ENCODE data around the gene AK2. TPM values are rescaled to one million over a fixed set of nuclear protein-coding genes. Genes with fewer than 3 reads are reported as not detected.

The AK2 gene
- total RNA-seq, 6 donors from 2014 or later = 90.1 to 123 (median 115) TPM

DNA sequence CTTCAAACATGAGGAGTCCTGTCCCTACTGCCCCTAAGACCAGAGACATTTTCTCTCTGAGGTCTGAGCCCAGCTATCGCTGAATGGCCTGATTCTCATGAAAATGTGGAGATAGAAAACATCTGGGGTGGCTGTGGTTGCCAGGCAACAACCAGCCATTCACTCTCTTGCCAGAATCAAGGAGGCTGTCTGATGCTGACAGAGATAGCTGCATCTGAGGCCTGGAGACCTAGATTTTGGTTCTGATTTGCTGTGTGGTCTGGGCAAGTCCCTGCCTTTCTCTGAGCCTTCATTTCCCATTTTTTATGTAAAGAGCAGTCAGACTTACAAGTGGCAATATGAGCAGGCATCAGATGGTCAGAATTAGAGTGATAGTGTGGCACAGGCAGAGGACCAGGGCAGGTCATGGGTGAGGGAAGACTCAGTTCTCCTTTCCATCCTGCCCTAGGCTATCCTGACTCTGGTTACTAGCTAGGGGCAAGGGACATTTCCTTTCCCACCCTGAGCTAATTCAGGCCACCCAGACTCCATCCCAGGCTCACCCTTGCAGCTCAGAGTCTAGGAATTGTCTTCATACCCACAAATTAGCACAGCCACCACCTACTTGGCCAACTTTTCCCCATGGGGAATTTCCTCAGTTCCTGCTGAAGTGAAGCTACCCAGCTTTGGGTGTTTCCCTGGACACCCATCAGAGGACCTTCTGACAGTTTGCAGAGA, 52.1 kb downstream of the AK2 start:
- TF ChIP-seq CTCF (IDR thresholded peaks at IDR 0.05) = no peak
- TF ChIP-seq POLR2A (IDR thresholded peaks at IDR 0.05) = no peak
- TF ChIP-seq EP300 (IDR thresholded peaks at IDR 0.05) = no peak
- TF ChIP-seq POLR2AphosphoS5 (IDR thresholded peaks at IDR 0.05) = no peak
- H3K27ac ChIP-seq = peak overlapping the region in 2 of 4 donors; percentile 49 to 73
- no peaks in the 10 kb centered on the region for H3K36me3 ChIP-seq
- ATAC-seq (ENCODE audit: low FRiP score in 2 of 2) = no peak
- H3K4me1 ChIP-seq = peaks cover 31 to 52% (median 51%) of the 10 kb centered on the region in 4 donors
- WGBS, 2 donors = 85% methylated on average over 1 of the region's 1 CpG; no CpG with 5 or more reads in 1 of the 2 donors
- H3K9me3 ChIP-seq = no peaks in the 10 kb centered on the region
- H3K4me3 ChIP-seq = no peak overlapping the region
- H3K27me3 ChIP-seq = no peaks in the 10 kb centered on the region
- no peak for DNase-seq

GRCh38 chr1:32984090-32984454, 52.6 kb downstream of the AK2 start:
- 76% methylated on average over 4 of the region's 4 CpGs for WGBS, 2 donors
- Histone ChIP-seq H3K36me3 (no peaks in the 10 kb centered on the region), H3K4me1 (peaks cover 28 to 46% (median 46%) of the 10 kb centered on the region in 4 donors), H3K4me3 (no peak overlapping the region), H3K9me3 (no peaks in the 10 kb centered on the region), H3K27ac (peak overlapping the region in 2 of 4 donors; percentile 49 to 73), H3K27me3 (no peaks in the 10 kb centered on the region)
- DNase-seq (no peak), ATAC-seq (ENCODE audit: low FRiP score in 2 of 2) (no peak)
- TF ChIP-seq POLR2A (IDR thresholded peaks at IDR 0.05) = no peak
- TF ChIP-seq POLR2AphosphoS5 (IDR thresholded peaks at IDR 0.05) = peak in 1 of 2 donors; percentile 27

- peaks cover 18 to 37% (median 36%) of the 10 kb centered on the region in 4 donors for H3K4me1 ChIP-seq
- no peak overlapping the region for H3K4me3 ChIP-seq
- ATAC-seq (ENCODE audit: low FRiP score in 2 of 2) (no peak), DNase-seq (no peak)
- H3K9me3 ChIP-seq = no peaks in the 10 kb centered on the region
- 51 to 68% methylated on average over 3 of the region's 3 CpGs for WGBS, 2 donors
- no peaks in the 10 kb centered on the region for H3K36me3 ChIP-seq
- no peak for TF ChIP-seq CTCF (IDR thresholded peaks at IDR 0.05)
- TF ChIP-seq POLR2AphosphoS5 (IDR thresholded peaks at IDR 0.05) = no peak
- TF ChIP-seq EP300 (IDR thresholded peaks at IDR 0.05) = no peak
- TF ChIP-seq POLR2A (IDR thresholded peaks at IDR 0.05) = no peak
- no peaks in the 10 kb centered on the region for H3K27me3 ChIP-seq
- H3K27ac ChIP-seq = no peak overlapping the region
Observed at GRCh38 chr1:32983020-32983419, 53.7 kb downstream of the AK2 start.

GRCh38 chr1:32981003-32981901, 55.4 kb downstream of the AK2 start:
- Histone ChIP-seq H3K36me3 (no peaks in the 10 kb centered on the region), H3K27me3 (no peaks in the 10 kb centered on the region), H3K9me3 (no peaks in the 10 kb centered on the region), H3K27ac (peak overlapping the region; percentile 85 to 92 (median 87)), H3K4me1 (peaks cover 18 to 37% (median 35%) of the 10 kb centered on the region in 4 donors), H3K4me3 (peak overlapping the region in 1 of 4 donors; percentile 7)
- ATAC-seq (ENCODE audit: low FRiP score in 2 of 2) (peak; percentile 91 to 94), DNase-seq (peak in 1 of 2 donors; percentile 87)
- TF ChIP-seq CTCF (IDR thresholded peaks at IDR 0.05) (no peak), POLR2AphosphoS5 (IDR thresholded peaks at IDR 0.05) (peak; percentile 82 to 86), EP300 (IDR thresholded peaks at IDR 0.05) (peak in 1 of 4 donors; percentile 72), POLR2A (IDR thresholded peaks at IDR 0.05) (peak in 1 of 4 donors; percentile 79)
- WGBS, 2 donors = 7 to 15% methylated on average over 7 to 8 of the region's 8 CpGs

DNA sequence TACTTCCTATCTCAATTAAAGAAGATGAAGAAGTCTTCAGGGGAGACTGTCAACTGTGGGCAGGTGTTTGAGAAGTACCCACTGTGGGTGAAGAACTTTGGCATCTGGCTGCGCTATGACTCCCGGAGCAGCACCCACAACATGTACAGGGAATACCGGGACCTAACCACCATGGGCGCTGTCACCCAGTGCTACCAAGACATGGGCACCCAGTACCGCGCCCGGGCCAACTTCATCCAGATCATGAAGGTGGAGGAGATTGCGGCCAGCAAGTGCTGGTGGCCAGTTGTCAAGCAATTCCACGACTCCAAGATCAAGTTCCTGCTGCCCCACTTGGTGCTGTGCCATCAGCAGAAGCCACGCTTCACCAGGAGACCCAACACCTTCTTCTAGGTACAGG, 56.6 kb downstream of the AK2 start:
- peaks cover 18 to 37% (median 35%) of the 10 kb centered on the region in 4 donors for H3K4me1 ChIP-seq
- H3K27ac ChIP-seq = peak overlapping the region in 3 of 4 donors; percentile 85 to 92 (median 85)
- no peak overlapping the region for H3K4me3 ChIP-seq
- TF ChIP-seq EP300 (IDR thresholded peaks at IDR 0.05) = no peak
- no peak for TF ChIP-seq POLR2A (IDR thresholded peaks at IDR 0.05)
- TF ChIP-seq CTCF (IDR thresholded peaks at IDR 0.05) = no peak
- no peak for TF ChIP-seq POLR2AphosphoS5 (IDR thresholded peaks at IDR 0.05)
- 94% methylated on average over 10 of the region's 10 CpGs; no CpG with 5 or more reads in 1 of the 2 donors for WGBS, 2 donors
- H3K36me3 ChIP-seq = no peaks in the 10 kb centered on the region
- ATAC-seq (ENCODE audit: low FRiP score in 2 of 2) (no peak), DNase-seq (peak in 1 of 2 donors; percentile 24)
- H3K9me3 ChIP-seq = no peaks in the 10 kb centered on the region
- H3K27me3 ChIP-seq = no peaks in the 10 kb centered on the region

All from upper lobe of left lung (tissue), 6 donors.